Measurements from ENCODE around the gene SETD4.

SETD4 gene

GRCh38 chr21:36003776-36004175, 56.5 kb downstream of the SETD4 start:
- no peak for DNase-seq

DNA sequence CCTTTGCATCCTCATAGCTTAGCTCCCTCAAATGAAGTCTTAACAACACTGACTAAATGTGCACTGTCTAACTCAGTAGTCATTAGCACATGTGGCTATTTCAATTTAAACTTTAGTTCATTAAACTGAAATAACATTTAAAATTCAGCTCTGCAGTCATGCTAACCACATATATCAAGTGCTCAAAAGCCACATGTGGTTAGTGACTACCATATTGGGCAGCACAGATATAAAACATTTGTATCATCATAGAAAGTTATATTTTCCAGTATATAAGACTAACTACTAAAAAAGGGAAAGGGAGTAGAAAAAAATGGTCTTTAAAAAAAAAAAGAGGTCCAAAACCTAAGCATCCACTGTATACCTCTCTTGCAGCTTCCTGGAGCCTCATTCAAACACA, 64.1 kb downstream of the SETD4 start:
- DNase-seq = no peak

- DNase-seq = peak; percentile 10
These were observed 64.7 kb downstream of the SETD4 start for GRCh38 chr21:35995522-35996088.

- no peak for DNase-seq
These were observed 65.7 kb downstream of the SETD4 start for GRCh38 chr21:35994613-35995012.

DNA sequence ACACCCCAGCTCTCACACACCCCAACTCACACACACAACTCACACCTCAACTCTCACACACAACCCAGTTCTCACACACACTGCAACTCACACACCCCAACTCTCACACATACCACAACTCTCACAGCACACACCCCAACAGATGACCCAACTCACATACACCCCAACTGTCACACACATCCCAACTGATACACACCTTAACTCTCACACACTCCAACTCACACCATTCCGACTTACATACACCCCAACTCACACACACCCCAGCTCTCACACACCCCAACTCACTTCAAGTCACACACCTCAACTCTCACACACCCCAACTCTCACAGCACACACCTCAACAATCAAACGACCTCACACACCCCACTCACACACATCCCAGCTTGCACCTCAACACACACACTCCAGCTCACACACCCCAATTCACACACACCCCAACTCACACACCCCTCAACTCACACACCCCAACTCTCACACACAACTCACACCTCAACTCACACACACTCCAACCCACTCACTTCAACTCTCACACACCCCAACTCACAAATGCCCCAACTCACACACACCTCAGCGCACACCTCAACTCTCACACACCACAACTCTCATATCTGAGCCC, 66.3 kb downstream of the SETD4 start:
- no peak for DNase-seq

DNA sequence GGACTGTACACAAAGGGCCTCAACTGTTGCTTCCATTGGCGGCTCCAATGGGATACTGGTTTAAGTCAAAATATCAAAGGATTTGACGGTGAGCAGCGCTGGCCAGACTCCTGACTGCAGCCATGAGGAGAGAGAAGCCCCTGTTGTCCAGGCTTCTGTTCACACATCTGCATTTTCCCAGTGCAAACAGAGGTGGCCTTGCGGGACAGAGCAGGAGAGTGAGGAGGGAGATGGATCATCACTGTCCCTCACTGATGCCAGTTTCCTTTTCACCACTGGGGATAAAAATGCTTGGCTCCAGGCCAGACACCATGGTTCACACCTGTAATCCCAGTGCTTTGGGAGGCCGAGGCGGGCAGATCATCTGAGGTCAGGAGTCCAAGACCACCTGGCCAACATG, 69.2 kb downstream of the SETD4 start:
- DNase-seq = no peak

- DNase-seq = no peak
These were observed 69.7 kb downstream of the SETD4 start for GRCh38 chr21:35990609-35991008.

DNA sequence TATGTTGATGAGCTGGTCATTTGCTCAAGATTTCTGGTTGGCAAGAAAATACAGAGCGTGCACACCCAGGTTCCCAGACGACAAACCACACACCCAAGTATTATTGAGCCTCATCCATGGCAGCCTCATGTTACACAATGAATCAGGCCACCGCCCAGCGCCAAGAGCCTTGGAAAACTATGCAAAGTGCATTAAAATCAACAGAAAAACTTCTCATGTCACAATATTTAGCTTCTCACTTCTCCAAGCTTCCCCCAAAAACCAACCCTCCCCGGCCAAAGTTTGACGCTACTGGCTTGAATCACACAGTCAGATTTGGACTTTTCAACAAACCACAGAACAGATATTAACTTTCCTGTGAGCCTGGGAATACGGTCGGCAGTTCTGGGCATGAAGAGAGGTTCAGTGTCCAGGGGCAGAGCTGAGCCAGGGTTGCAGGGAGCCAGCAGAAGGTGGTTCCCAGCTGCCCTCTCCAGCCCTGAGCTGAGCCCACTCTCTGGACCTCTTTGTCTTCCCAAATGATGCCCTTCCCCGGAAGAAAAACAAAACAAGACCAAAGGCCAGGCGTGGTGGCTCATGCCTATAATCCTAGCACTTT, 71.1 kb downstream of the SETD4 start:
- DNase-seq = no peak

DNA sequence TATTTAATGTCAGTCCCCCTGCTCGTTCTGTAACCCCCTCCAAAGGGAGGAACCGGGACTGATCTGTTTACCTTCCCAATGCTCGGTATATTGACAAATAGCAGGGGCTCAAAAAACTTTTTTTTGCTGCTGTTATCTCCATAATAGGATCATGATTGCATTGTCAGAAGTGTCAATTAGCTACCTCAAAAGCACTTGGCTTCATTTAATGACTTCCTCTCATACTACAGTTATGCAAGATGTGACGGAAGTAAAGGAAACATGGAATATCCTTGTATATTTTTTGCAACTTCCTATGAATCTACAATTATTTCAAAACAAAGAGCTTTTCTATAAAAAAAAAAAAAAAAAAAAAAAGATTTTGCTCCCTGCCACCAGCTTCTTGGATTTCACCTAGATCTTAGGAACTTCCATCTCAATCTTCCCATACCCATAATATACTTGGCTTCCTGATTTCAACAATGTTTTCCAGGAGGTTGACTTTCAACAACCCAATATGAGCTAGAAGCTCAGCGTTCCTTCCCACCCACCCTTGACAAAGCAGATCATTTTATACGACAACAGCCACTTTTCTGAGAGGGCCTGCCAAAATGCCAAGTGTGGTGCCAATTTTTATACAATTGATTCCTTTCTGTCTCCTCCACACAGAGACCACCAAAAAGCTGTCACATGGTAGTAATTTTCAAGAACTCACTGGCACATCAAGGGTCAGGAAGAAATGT, 71.7 kb downstream of the SETD4 start:
- no peak for DNase-seq

DNA sequence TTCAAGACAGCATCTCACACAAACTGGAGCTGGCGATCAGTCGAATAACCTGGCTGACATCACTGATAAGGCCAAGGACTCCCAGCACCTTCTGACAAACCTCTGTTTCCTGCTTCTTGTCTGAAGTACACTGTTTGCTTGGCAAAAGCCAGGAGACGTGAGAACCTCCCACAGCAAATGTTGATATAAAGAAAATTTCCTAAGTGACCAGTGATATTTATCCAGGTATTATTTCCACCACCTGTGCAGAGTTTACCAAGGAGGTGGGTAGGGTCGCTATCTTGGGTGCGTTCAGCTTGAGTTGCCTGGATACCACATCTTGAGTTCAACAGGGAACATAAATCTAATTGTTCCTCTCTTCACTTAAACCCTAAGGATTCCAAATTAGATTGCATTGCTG, 72.9 kb downstream of the SETD4 start:
- no peak for DNase-seq

GRCh38 chr21:35984654-35985361, 75.5 kb downstream of the SETD4 start:
- no peak for DNase-seq
